NCI-H2107 treated with DMSO at 0.1 percent for 48 hours (cell line): Measurements from ENCODE around the gene ACSS2.

ENCODE experiments used
- DNase-seq: peaks from one replicate; lab custom pipeline; 2025; ENCODE audit not compliant: unreplicated experiment; lab: John Stamatoyannopoulos, UW

The ACSS2 gene

DNA sequence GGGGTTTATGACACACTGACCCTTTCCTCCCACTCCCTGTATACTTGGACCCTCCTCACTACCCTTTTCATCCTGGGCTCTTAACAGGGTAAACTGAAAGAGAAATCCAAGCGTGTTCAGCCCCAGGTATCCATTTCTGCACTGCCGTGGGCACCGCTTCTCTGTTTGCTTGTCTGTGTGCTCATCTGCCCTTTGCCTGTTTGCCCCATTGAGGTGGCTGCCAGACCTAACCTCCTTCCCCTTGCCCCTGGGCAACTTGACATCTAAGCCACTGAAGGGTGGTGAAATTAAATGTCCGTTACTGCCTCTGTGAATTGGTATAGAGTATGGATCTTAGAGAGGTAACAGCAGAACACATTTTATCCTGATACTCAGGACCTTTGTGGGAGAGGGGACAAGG lies 38.7 kb downstream of the ACSS2 start:
- DNase-seq, result no peak

- DNase-seq, result no peak
Measured at GRCh38 chr20:34915749-34916455, 39.5 kb downstream of the ACSS2 start.

DNA sequence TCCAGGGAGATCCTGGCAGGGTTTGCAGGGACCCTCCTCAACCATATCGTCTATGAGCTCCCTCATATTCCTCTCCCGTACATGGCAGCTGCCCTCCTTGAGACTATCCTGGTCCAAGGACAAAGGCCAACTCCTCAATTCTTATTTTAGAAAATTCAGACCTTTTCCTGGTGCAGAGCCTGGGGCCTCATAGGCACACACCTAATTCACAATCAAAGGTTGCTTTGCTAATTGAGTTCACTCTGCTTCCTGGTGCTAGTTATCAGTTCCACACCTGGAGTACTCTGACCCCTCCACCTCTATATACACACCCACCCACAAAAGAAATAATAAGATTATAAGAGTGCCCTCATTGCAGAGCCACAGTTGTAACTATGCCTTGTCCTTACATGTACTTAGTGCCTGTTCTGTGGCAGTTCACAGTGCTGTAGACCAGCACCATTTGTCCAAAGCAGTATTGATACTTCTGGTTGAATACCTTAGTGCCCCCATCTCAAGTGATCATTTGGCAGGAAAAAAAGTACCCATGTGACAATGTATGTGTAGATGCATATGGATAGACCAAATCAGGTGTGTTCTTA lies 40.5 kb downstream of the ACSS2 start:
- no peak for DNase-seq

DNA sequence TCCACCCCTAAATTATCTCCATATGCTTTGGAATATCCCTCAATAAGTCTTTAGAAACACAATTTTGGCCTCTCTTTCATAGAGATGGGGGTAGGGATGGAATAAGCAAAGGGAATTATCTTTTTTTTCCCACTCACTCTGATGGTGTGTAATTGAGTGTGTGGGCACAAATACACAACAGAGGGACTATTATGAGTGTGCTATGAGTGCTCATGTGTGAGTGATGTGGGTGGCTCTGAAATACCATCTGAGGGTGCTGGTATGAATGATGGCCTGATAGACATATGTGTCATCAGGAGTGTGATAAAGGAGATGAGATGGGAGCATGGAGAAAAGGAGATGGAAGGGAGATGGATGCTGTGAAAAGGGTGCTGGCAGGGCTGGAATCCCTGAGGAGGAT lies 43.6 kb downstream of the ACSS2 start:
- DNase-seq, result no peak

DNA sequence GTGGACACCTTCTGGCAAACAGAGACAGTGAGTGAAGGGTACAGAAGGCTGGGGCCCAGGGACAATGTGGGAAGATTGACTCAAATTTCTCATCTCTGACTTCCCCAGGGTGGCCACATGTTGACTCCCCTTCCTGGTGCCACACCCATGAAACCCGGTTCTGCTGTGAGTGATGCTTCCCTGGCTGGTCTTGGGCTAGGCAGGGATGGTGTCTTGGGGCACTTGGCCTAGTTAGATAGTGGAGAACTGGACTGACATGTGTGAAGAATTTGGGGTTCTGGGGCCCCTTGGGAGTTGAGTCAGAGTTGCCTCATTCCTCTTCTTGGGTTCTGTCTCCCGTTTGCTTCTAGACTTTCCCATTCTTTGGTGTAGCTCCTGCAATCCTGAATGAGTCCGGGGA lies 45.0 kb downstream of the ACSS2 start:
- no peak for DNase-seq

- DNase-seq, result no peak
Measured at GRCh38 chr20:34922654-34923381, 46.4 kb downstream of the ACSS2 start.

DNA sequence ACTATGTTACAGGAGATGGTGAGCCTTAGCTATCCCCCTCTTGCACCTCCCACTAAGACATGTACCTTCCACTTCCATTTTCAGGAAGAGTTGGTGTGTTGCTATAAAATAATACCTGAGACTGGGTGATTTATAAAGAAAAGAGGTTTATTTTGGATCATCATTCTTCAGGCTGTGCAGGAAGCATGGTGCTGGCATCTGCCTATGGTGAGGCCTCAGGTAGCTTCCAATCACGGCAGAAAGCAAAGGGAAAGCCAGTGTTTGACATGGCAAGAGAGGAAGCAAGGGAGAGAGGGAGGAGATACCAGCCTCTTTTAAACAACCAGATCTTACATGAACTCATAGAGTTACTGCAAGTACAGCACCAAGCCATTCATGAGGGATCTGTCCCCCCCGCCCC lies 47.0 kb downstream of the ACSS2 start:
- DNase-seq, result no peak

- DNase-seq, result no peak
Measured at GRCh38 chr20:34925341-34925740, 48.9 kb downstream of the ACSS2 start.

DNA sequence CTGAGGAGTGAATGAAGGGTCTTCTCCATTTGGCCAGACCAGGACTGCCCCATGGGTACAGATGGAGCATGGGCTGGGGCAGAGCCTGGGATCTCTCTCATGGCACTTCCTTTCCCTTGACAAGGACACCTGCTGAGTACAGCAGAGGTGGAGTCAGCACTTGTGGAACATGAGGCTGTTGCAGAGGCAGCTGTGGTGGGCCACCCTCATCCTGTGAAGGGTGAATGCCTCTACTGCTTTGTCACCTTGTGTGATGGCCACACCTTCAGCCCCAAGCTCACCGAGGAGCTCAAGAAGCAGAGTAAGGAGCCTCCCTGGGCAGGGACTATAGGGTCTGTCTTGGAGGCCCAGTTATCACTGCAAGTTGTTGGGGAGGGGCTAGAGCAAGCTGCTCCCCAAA lies 49.6 kb downstream of the ACSS2 start:
- no peak for DNase-seq

GRCh38 chr20:34926581-34926980 lies 50.2 kb downstream of the ACSS2 start:
- DNase-seq, result no peak

DNA sequence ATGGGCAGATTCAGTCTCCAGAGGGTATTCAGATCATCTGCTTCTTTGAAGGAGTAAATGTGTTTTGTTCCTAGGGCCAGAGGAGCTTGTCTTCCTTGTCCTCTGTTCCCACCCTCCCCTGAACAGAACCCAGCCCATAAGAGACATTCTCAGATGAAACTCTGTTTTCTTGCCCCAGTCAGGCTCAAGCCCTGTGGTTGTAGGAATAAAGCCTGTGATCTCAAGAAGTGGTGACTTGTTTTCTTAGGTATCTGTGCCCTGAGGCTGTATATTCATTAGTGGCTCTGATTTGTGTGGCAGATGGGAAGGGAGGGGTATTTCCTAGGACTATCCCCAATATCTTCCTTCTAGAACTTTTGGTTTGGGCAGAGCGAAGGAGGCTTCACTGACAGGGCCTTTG lies 51.3 kb downstream of the ACSS2 start:
- no peak for DNase-seq

DNA sequence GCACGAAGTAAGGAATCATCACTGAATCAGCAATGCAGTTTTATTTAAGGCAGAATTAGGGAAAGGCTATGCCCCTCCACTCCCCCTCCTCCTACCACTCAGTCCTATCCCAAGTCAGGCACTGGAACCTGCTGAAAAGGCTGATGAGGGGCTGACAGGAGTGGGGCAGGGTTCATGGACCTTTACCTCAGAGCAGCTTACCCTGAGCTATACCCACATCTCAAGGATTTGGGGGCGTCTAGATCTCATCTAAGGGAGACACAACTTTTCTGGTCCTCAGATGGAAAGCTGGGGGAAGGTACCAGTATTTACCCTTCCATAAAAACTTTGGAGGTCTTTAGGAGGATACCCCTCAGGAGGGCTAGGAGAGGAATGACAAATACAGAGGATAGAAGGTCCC lies 52.0 kb downstream of the ACSS2 start:
- no peak for DNase-seq

DNA sequence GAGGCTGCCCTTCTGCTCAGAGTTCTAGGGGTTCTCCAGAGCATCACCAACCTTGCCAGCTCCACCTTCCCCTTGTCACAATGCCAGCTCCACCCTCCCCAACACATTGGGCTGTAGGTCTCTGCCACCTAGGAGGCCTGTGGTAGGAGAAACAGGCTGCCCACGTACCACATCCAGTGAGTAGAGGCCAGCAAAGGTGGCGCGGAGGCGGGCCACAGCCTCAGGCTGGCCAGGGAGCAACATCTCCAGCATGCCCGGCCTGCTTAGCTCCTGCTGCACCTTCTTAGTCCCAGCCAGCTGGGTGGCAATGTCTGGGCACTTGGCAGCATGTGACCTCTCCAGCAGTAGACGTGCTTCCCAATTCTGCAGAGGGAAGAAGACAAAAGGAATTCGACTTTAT lies 55.4 kb downstream of the ACSS2 start:
- no peak for DNase-seq

DNA sequence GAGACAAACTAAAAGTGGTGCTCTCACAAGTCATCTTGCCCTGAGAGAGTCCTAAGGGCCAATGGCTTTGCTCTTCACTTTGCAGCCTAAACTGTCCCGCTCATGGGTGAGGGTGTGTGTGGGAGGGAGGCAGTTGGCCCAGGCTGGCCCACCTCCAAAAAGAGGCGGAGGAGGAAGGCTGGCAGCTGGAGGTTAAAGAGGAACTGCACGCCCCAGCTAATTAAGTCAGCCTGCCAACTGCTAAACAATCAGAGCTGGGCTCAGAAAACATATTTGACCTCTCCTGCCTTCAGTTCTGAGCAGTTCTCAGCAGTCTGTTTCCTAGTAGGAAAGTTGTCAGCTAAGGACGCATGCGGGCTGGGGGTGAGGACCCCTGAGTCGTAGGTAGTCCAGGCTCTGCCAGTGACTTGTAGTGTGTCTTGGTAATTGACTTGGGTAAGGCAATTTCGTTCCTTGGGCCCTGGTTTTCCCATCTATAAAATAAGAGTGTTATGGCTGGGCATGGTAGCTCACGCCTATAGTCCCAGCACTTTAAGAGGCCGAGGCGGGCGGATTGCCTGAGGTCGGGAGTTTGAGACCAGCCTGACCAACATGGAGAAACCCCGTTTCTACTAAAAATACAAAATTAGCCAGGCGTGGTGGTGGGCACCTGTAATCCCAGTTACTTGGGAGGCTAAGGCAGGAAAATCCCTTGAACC lies 62.2 kb downstream of the ACSS2 start:
- no peak for DNase-seq

GRCh38 chr20:34940081-34940481 lies 63.7 kb downstream of the ACSS2 start:
- no peak for DNase-seq

DNA sequence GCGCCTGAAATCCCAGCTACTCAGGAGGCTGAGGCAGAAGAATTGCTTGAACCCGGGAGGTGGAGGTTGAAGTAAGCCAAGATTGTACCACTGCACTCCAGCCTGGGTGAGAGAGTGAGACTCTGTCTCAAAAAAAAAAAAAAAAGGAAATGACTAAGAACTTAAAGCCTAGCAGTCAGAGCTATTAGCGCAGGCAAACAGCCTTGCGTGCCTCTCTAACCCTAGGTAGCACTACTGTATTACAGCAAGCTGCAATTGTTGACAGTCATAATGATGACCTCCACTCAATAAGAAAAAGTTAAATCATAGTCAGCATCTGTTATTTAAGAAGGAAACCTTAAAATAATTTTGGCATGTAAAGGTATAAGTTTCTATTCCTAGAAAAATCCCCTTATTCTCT lies 64.8 kb downstream of the ACSS2 start:
- no peak for DNase-seq

- no peak for DNase-seq
Measured at GRCh38 chr20:34942301-34942700, 65.9 kb downstream of the ACSS2 start.

- no peak for DNase-seq
Measured at GRCh38 chr20:34943808-34944567, 67.6 kb downstream of the ACSS2 start.

GRCh38 chr20:34945315-34946077 lies 69.1 kb downstream of the ACSS2 start:
- no peak for DNase-seq

- DNase-seq, result no peak
Measured at GRCh38 chr20:34946661-34947060, 70.2 kb downstream of the ACSS2 start.
